Kidney (tissue), 14 donors: ENCODE measurements around the gene CYB5R3. TPM values are rescaled to one million over a fixed set of nuclear protein-coding genes. Genes with fewer than 3 reads are reported as not detected.

Source experiments
- DNase-seq, 5 donors: peaks; one replicate each; pipeline ENCODE4 v3.0.0-alpha.2; 2013 to 2020
- FAIRE-seq: peaks from 2 replicates; lab custom pipeline; 2012; peaks lifted over from hg19 to GRCh38; lab: Jason Lieb, UNC
- H3K27ac ChIP-seq, 2 donors: one replicate each; pipeline ENCODE4 v1.7.0; 2013; ENCODE audit warnings: low read depth in 2 of 2, low read length in 2 of 2, inconsistent platforms in 1 of 2
- H3K27me3 ChIP-seq: one replicate; pipeline ENCODE4 v1.7.1; 2013; ENCODE audit warnings: low read length, inconsistent platforms; ENCODE audit not compliant: control insufficient read depth, insufficient read depth
- H3K36me3 ChIP-seq, 3 donors: one replicate each; pipeline versions ENCODE4 v1.7.0 to v1.7.1; 2013; ENCODE audit warnings: low read length in 3 of 3, control low read depth in 1 of 3, inconsistent platforms in 1 of 3; ENCODE audit not compliant: insufficient read depth in 3 of 3, control insufficient read depth in 2 of 3
- H3K4me1 ChIP-seq, 3 donors: one replicate each; pipeline versions ENCODE4 v1.7.0 to v1.7.1; 2013; ENCODE audit warnings: low read length in 3 of 3, inconsistent platforms in 1 of 3, low read depth in 1 of 3; ENCODE audit not compliant: control insufficient read depth in 2 of 3, insufficient read depth in 2 of 3
- H3K4me3 ChIP-seq, 3 donors: one replicate each; pipeline versions ENCODE4 v1.7.0 to v1.8.1; 2013; ENCODE audit warnings: low read length in 3 of 3, control low read depth in 1 of 3, inconsistent platforms in 1 of 3
- H3K9ac ChIP-seq, 3 donors: one replicate each; pipeline versions ENCODE4 v1.7.0 to v1.7.1; 2013; ENCODE audit warnings: low read length in 3 of 3, control low read depth in 1 of 3, inconsistent platforms in 1 of 3
- H3K9me3 ChIP-seq, 3 donors: one replicate each; pipeline versions ENCODE4 v1.7.0 to v1.7.1; 2013; ENCODE audit warnings: low read length in 3 of 3, control low read depth in 1 of 3, inconsistent platforms in 1 of 3; ENCODE audit not compliant: control insufficient read depth in 2 of 3, insufficient read depth in 1 of 3
- intact Hi-C: fragments of 100-400 bp; cut with DNase I; formaldehyde crosslinking; loops from one replicate; pipeline ENCODE4 v1.11.1; 2022
- polyA plus RNA-seq: library from polyadenylated mRNA; stranded (reverse); fragments of 350-450 nt; fragmentation: Illumina TruSeq; extraction: RNeasy Lipid Tissue Mini Kit (QIAGEN cat#74804); gene quantifications from one replicate; pipeline ENCODE4 v1.2.3, GENCODE V29; 2014; ENCODE audit warnings: low read depth, low replicate concordance; ENCODE audit not compliant: insufficient read depth
- total RNA-seq: library from RNA; stranded (reverse); fragmentation: NEBNext Ultra II Directional; extraction: Animal tissue kit (Norgen Biotek cat#: 25700); gene quantifications from one replicate; pipeline ENCODE4 v1.2.1, GENCODE V29; 2021
- TF ChIP-seq, protein P1 (sequence below): IDR thresholded peaks from 3 replicates; pipeline ENCODE4 v1.5.1; 2012; ENCODE audit warnings: mild to moderate bottlenecking, moderate library complexity, borderline replicate concordance; ENCODE audit not compliant: insufficient read depth; ENCODE audit errors: extremely low read depth
- donor health status: control.
- donor health status: control.
- donor health status: control.
- donor health status: control.
- donor health status: control.
- donor health status: DM: yes; HTN: yes; CAD: no.
- donor health status: Normal renal cell carcinoma (clear cell type).

The CYB5R3 gene
- total and polyA plus RNA-seq, 2 donors from 2014 or later, result 287 to 426 TPM

DNA sequence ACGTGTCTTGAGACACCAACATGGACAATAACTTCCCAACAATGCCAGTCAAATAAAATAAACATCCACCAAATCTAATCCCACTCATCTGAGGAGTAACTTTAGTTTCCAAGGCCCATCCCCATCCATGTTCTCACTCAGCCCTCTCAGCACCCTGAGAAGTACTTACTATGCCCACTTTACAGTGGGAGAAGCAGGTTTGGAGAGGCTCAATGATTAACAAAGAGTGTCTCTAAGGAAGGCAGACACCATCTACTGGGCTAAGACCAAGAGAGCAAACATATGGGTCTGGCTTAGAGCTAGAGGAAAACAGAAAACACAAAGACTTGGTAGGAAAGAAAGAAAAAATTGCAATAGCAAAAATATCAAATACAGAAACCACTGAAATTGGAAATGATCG lies 45.8 kb downstream of the CYB5R3 start:
- Histone ChIP-seq H3K36me3 (peaks cover 9 to 33% (median 26%) of the 10 kb centered on the region in 3 donors), H3K4me1 (peaks cover 0 to 10% (median 6%) of the 10 kb centered on the region in 3 donors), H3K4me3 (no peak overlapping the region), H3K9me3 (no peaks in the 10 kb centered on the region), H3K9ac (no peak overlapping the region), H3K27ac (no peak overlapping the region), H3K27me3 (no peaks in the 10 kb centered on the region)
- intact Hi-C loops, result no loop called here
- TF ChIP-seq, protein P1, sequence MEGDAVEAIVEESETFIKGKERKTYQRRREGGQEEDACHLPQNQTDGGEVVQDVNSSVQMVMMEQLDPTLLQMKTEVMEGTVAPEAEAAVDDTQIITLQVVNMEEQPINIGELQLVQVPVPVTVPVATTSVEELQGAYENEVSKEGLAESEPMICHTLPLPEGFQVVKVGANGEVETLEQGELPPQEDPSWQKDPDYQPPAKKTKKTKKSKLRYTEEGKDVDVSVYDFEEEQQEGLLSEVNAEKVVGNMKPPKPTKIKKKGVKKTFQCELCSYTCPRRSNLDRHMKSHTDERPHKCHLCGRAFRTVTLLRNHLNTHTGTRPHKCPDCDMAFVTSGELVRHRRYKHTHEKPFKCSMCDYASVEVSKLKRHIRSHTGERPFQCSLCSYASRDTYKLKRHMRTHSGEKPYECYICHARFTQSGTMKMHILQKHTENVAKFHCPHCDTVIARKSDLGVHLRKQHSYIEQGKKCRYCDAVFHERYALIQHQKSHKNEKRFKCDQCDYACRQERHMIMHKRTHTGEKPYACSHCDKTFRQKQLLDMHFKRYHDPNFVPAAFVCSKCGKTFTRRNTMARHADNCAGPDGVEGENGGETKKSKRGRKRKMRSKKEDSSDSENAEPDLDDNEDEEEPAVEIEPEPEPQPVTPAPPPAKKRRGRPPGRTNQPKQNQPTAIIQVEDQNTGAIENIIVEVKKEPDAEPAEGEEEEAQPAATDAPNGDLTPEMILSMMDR, result no peak
- FAIRE-seq (no peak), DNase-seq (no peak)

DNA sequence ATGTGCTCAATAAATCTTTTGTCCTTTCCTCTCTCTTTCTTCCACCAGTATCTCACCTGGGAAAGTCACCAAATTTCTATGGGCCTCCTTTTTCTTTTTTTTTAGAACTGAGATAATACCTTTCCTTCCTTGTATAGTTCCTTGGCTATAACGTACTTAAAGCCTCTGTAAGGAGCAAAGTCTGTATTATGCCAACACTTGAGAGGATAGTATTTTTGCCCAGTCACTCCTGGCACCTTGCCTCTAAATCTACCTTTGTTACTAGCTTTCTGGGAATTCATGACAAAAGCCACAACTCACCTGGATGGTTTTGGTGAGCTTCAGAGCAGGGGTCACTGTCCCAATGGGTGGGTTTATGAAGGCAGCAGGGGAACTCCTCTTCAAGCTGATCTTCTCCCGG lies 46.7 kb downstream of the CYB5R3 start:
- Histone ChIP-seq H3K9ac (no peak overlapping the region), H3K27ac (no peak overlapping the region), H3K36me3 (peaks cover 9 to 35% (median 26%) of the 10 kb centered on the region in 3 donors), H3K4me1 (peaks cover 0 to 10% (median 6%) of the 10 kb centered on the region in 3 donors), H3K4me3 (no peak overlapping the region), H3K27me3 (no peaks in the 10 kb centered on the region), H3K9me3 (no peaks in the 10 kb centered on the region)
- TF ChIP-seq, protein P1, result no peak
- DNase-seq, result no peak
- FAIRE-seq, result no peak
- intact Hi-C loops, result no loop called here

DNA sequence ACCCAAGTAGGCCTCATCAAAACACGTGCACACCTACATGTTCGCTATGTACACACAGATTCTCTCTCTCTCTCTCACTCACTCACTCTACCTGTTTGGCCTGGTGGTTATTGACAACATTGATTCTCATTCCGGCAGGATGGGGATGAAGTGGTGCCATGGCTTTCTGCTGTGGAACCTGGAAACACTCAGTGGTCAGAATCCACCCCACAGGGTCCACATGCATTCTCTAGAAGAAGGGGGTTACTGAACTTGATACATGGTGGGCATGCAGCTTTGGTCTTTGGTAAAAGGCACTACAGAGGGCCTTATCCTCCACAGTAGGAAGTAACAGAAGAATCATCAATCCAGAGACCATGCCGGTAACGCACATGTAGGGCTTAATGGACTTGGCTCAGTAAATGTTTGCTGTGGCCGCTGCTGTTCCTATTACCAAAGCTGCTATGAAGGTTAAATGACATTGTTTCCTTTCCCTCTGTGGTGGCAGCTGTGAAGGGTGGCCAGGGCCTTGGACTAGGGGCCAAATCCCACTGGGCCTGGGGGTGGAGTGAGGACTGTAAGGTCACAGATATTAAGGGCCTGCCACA lies 47.2 kb downstream of the CYB5R3 start:
- TF ChIP-seq, protein P1, result no peak
- no peak for FAIRE-seq
- no peak for DNase-seq
- Histone ChIP-seq H3K9ac (no peak overlapping the region), H3K36me3 (peaks cover 9 to 40% (median 30%) of the 10 kb centered on the region in 3 donors), H3K4me1 (peaks cover 0 to 10% (median 6%) of the 10 kb centered on the region in 3 donors), H3K27me3 (no peaks in the 10 kb centered on the region), H3K9me3 (no peaks in the 10 kb centered on the region), H3K4me3 (no peak overlapping the region), H3K27ac (no peak overlapping the region)
- intact Hi-C loops, result no loop called here
